Activated CD4-positive, CD25-positive, alpha-beta regulatory T cell treated with anti-CD3 and anti-CD28 coated beads, Interleukin-2, amount 50 U/mL, for 72 hours (primary cell): ENCODE results near the gene ATXN7.

Source experiments
- DNase-seq: peaks from one replicate; pipeline ENCODE4 v3.0.0; 2021

The ATXN7 gene

DNA sequence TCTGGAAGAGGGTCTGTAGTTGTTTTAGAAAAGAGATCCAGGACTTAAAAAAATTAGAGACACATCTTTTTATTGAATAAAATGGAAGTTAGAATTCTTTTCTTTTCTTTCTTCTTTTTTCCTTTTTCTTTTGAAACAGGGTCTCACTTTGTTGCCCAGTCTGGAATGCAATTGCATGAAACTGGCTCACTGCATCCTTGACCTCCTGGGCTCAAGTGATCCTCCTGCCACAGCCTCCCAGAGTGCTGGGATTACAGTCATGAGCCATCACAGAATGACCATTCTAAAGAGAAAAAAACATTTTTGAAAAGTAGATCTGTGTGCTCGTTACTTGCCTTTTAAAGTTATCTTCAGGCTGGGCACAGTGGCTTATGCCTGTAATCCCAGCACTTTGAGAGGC, 3.6 kb downstream of the ATXN7 start:
- no peak for DNase-seq

DNA sequence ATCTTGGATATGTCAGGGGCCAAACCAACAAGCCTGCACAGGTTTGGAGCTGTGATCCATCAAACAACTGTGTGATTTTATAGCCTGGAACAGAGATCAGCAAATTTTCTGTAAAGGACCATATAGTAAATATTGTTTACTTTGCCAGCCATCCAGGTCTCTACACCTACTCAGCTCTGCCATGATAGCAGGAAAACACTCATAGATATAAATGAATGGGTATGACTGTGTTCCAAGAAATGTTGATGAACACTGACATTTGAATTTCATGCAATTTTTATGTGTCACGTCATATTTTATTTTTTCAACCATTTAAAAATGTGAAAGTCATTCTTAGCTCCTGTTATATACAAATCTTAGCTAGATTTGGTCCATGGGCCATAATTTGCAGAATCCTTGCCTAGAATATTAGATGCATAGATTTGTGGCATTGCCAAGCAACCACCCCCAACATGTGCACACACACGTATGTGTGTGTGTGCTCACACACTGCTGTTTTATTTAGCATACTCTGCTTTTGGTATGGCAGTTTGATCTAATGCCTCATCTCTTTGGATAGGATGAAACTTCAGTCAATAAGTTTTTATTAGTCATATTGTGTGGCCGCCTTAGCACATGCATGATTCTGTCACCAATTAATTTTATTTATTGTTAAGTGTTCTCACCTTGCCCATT, 6.4 kb downstream of the ATXN7 start:
- no peak for DNase-seq

DNA sequence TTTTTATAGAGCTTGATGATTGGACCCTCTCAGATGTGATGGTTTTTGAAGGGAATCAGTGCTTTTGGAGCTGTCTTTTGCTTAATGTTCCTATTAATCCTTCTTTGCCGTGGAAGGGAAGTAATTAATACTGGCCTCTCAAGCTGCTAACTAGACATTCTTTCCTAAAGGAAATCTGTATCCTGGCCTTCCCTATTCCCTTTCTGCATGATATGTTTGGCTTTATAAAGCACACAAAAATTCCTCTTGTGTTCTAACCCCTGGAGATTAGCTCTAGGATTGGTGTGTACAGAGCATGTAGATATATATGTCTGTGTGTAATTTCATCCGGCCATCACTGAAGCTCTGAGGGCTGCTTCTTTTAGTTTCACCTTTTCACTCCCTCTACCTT, 6.9 kb downstream of the ATXN7 start:
- DNase-seq: no peak

DNA sequence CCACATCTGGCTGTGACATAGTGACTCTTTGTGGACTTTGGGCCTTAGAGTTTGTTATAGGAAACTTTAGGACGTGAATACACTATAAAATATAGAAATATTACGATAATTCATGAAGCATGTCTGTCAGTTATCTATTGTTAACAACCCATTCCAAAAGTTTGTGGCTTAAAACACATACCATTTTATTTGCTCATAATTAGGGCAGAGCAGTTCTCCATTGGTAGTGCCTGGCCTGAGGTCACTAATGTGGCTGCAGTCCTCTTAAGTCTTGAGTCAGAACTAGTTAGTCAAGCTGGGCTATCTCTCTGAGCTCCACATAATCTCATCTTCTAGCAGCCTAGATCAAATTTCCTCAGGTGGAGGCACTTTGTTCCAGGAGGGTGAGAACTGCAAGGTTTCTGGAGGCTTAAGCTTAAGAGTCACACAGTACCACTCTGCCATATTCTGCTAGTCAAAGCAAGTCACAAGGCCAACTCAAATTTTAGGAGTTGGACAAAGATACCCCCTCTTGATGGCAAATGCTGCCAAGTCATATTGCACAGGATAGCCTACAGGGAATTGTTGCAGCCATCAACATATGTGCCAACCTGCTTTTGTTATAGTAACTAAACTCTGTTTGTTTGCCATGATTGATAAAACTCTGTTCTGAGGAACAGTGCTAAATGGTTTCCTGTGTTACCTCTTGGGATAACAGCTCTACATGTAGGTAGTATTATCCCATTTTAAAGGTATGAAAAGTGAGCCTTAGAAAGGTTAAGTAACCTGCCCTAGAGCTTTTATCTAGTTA, 8.7 kb downstream of the ATXN7 start:
- DNase-seq: no peak

DNA sequence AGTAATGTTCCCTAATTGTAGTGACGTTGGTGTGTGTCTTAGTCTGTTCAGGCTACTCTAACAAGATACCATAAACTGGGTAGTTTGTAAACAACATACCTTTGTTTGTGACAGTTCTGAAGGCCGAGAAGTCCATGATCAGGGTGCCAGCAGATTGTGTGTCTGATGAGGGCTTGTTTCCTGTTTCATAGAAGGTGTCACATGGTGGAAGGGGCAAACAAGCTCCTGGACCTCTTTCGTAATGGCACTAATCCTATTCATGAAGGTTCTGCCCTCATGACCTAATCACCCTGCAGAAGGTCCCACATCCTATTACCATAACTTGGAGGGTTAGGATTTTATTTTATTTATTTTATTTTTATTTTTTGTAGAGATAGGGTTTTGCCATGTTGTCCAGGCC, 11.1 kb downstream of the ATXN7 start:
- no peak for DNase-seq

DNA sequence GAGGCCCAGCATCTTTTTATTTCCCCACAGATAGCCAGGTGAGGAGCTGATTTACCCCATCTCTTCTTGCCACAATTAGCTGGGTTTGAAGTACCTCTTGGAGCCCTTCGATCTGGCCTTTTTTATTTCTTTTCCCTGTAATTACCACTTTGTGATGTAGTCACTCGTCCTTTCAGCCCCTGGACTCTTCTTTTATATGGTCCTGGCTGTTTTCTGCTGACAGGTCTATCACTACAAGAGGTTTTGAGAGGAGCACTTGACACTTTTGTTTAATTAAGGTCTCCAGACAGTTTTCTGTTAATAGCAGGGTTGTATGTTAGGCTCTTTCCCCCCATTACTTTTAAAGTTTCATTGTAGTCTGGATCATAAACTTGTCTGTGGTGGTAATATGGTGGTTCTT, 11.8 kb downstream of the ATXN7 start:
- no peak for DNase-seq

DNA sequence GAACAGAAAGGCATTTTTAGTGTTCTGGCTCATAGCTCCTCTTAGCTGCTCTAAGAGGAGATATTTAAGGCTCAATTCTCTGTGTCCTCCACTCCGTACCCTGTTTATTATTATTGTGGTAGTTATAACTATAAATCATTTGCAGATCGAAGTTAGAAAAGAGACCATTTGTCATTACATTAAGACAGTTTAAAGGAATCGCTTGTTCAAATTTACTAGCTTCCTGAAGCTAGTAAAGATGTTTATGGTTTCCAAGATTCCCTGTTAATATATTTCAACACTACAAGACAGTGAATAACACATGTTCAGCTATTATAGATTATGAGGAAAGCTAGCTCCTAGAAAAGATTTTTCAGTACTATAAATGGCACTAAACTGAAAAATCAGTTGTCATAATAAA, 12.6 kb downstream of the ATXN7 start:
- DNase-seq: no peak

DNA sequence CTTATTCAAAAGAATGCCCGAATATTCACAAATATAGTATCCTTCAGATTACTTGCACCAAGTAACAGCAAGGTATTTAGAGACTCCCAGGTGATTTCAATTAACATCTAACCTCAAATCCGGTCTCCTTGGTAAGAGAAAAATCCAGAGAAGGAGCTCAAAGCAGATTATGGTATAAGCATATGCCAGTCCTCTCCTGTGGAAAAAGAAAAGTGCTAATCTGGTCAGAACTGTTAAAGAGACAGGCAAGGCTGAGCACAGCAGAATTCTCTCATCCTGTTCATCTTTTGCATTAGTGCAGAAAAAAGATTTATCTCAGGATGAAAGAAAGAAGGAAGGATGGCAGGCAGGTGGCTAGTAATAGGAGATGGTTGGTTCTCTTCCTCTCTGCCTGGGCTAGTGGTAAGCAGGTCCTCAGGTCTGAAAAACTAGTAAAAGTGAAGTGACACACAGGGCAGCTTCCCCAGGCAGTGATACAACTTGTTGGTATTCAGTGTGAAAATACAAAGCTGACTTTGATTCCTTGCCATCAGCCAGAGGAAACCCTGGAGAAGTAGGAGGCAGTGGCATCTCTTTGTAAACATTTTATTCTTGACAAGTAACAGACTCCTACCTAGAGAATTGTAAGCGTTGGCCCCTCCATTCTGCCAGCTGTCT, 14.2 kb downstream of the ATXN7 start:
- DNase-seq: no peak

DNA sequence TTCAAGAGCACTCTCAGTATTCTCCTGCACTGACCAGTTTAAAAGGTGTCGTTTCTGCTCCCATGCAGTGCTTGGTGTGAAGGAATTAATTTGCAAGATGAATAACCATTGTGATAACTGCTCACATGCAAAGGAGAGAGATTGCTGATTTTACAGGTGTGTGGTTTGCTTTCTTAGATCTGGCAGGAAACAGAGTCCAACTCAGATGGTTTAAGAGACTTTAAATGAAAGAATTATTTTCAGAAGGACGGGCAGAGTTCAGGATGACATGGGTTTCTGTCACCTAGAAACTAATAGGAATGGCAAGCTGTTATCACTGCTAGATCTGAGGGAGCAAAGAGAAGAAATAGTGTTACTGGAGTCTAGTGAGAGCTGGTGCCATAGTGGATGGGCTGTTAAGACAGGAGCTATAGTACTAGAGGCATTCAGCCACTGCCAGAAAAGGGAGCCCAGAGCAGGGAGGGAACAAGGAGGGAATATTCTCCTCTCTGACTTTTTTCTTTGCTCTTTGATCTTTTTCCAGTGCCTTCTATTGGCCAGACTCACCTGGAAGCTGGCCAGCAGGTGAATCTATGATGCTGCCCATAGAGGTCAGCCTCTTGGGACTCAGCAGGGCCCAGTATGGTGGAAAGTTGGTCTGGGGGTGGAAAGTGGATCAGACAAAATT, 14.9 kb downstream of the ATXN7 start:
- no peak for DNase-seq

DNA sequence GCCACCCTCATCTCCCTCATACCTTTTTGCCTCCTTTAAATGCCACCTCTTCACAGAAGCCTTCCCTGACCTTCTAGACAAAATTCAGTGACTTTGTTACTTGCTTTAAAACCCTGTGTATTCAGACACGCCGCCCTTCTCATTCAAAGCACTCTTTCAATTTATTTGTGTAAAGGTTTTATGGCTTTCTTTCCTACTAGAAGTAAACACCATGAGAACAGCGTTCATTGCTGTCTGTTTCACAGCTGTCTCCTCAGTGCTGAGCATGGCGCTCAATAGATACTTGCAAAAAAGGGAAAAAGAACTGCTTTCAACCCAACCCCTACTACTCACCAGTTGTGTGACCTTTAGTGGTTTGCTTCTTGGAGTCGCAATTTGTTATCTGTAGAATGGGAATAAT, 17.0 kb downstream of the ATXN7 start:
- DNase-seq: no peak

DNA sequence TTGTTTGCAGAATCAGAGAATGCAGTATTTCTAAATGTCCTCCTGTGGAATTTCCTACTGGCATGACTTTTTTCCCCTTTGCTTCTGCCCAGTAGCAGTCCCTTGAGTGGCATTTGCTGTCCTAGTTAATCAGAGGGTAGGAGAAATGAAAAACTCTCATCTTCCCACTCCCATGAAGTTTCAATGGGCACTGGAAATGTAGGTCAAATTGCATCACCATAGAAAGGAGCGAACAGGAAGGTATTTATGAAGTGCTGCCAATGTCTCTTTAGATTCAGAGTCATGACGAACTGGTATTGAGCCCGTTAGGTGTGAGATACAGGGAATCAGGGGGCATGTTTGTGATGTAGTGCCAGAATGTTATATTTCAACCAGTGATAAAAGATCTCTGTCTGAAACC, 23.2 kb downstream of the ATXN7 start:
- no peak for DNase-seq

DNA sequence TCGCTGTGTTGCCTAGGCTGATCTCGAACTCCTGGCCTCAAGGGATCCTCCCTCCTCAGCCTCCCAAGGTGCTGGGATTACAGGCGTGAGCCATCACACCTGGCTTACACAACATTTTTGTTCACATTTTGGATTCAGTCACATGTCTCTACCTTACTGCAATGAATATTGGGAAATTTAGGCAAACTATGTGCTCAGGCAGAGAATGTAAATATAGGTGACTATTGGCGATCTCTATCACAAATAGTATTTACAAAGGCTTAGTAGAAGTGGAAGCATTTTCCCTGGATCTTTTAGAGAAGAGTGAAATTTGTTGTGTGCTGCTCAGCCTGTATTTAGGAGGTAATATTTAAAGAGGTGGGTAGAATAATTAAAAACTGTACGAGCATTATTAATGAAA, 27.9 kb downstream of the ATXN7 start:
- no peak for DNase-seq

DNA sequence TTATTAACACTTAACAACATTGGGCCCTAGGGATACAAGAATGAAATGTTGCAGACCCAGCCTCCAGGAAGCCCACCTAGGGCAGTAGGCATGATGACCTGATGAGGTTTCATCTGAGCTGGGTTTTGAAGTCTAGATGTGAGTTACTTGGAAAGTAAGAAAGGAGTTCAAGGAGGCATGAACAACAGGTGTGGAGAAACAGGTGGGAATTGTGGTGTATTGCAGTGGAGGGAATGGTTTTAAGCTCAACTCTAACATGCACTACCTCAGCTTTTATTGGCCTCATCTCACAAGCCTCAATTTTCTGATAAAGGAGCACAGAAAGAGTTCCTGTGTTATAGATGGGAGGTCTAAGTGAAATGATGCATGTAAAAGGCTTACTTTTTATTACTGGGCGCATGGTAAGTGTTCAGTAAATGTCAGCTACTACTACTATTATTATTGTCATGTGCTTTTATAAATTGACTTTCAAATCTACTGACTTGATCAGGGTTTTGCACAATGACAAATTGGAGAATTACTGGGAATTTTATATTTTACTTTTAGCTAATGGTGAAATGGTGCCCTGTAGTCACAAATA, 29.2 kb downstream of the ATXN7 start:
- DNase-seq: no peak

DNA sequence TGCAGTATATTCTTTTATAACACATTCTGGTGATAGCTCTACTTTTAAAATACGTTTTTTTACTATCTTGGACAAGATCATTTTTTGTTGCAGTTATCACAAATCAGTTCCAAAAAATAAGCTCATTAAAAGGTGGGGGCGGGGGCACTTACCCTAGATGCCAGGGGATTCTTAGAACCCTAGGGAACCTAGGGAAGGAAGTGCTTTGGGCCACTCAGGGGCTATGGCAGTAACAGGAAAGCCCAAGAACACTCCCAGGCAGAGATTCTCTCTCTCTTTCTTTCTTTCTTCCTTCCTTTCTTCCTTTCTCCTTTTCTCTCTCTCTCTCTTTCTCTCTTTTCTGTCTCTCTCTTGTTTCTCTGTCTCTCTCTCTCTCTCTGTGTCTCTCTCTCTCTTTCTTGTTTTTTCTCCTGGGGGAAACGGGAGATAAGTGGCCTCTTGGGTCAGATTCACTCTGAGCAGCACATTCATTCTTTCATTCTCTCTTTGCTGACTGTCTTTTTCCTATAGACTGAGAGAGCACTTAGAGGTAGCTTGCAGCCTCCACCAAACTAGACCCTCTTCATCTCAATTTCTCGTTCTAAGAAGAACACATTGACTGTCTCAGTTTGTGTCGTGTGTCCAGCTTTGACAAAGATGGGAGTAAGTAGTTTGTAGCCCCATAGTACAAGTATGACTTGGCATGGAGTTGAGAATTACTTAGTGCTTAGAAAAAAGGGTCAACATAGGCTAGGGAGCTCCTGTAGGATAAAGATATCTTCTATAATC, 31.9 kb downstream of the ATXN7 start:
- no peak for DNase-seq

DNA sequence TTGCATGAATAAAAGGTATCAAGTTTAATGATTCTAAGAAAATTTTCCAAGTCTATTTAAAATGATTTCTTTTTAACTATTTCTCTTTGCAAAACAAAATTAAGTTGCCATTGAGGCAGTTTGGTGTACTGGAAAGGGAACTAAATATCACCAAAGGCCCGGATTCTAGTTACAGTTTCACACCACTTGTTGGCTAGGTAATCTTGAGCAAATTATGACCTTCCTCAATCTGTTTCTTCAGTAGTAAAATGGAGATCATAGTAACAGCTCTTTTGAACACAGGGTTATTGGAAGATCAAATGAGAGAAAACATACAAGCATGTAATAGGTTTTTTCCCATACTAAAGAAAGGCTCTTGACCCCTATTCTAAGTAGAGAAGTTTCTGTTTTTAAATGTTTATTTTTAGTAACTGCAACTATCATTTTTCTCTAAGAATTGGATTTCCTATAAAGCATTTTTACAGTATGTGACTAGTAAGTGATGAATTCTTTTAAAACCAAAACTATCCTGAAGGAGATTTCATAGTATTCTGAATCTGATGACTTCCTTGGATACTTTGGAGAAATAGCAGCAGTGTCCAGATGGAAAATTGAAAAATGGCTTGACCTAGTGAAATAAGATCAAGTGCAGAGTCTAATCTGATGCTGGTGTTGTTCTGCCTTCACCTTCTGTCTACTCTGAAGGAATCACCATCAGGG, 32.8 kb downstream of the ATXN7 start:
- no peak for DNase-seq

DNA sequence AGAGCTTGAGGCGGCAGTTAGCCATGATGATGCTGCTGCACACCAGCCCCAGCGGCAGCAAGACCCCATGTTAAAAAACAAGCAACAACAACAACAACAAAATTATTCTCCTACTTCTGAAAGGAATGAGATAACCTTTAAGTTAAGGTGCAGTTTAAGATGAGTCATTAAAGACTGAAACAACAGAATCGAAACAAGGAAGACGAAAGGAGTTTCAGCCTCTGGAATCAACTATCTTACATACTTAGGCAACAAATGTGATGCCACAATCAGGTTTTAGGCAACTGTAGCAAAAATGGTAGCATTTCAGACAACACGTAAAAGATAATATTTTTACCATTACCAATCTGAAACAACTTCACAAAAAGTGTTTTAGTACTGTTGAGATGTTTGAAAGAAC, 36.3 kb downstream of the ATXN7 start:
- no peak for DNase-seq

DNA sequence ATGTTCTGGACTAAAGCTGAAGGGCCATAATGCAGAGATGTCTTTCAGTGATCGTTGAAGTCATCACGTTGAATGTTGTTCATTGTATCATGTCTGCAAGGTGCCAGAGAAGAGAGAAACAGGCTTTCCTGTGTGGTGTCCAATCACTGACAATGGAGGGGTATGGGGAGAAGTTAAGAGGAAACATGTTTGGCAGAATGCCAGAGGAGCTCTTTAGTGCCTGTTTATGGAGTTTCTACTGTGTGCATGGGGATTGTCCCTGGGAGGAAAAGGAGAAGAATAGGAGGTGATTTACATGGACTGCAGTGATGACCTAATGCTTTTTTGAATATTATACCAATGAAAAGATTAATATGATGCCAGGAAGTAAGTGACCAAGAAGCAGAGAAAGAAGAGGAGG, 36.8 kb downstream of the ATXN7 start:
- DNase-seq: no peak

DNA sequence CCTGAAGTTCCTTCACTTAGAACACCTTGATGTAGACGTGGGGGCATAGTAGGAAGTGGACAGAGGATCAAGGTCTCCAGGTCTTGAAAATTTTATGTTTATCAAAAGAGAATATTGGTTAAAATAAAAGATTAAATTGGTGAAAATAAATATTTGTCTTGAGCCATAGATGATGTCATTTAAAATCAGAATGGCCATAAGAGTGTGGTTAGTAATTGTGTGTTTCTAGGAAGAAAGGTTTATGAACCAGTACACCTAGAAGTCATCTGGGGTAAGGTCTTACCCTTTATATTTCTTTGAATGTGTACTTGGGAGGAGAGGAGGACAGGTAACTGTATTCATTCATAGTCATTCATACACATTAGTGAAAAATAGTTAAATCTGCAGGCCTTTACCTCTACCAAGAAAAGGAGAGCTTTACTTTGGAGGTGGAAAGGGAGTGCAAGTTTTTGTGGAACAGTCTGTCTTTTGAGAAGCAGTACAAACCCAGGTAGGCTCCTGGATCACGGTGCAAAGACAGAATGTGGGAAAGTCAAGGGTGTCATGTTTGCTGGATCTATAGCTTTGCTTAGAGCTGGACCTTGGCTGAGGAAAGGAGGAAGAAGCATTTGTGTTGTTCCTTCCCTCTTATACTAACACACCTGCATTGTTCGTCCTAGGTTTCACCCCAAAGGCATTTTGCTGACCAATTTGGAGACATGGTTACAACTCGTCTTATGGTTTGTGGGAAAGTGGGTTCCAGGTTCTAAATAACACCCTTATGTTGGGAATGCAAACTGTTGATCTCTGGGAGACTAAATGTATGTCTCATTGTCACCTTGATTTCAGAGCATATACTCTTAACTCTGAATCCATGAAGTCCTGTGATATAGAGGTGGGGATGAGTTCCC, 42.3 kb downstream of the ATXN7 start:
- DNase-seq: no peak

DNA sequence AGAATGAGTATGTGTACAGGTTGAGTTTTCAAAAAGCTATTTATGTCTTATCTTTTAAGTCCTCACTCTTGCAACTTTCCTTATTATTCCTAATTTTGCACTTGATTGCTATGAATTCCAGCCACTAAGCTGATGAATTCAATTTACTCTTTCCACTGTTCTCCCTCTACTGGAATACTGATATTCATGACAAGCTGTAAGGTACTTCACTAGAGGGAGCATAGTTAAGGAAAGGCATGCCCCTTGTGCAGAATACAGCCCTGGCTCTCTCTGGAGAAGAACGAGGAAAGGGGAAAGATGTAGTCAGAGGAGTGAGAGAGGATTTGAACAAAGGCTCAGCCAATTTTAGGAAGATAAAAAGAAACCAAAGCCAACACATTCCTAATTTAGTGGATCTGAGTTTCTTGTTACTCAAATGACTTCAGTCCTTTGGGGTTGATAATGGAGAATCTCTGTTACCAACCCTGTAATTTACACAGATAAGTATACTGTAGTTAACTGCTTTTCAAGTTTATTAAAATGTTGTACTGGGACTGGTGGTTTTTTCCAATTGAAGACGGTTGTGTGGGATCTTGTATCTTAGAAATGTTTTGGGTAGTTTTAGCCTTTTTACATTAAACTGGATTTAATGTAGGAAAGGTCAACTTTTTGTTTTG, 44.5 kb downstream of the ATXN7 start:
- no peak for DNase-seq

DNA sequence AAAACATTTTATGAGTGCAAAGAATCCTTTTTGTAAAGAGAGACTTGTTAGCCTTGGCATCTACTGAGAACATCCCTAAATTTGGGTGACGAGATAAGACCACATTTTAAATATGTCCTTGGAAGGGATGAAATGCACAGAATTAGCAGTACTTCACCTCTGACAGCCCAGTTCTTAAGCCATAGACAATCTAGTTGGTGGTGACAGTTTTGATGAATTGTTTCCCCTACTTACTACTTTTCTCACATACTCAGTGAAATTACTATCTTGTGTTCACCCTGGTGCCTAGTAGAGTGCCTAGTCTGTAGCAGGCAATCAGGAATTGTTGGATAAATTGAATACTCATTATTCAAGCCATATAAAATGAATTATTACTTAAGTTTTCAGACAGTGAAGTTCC, 45.1 kb downstream of the ATXN7 start:
- DNase-seq: no peak
